Heart left ventricle (tissue), 16 donors: ENCODE measurements around the gene SLC7A4. TPM values are rescaled to one million over a fixed set of nuclear protein-coding genes. Genes with fewer than 3 reads are reported as not detected.

Experiments
- ATAC-seq, 4 donors: fragments of 200-7000 bp; cut with Tn5 transposase; one replicate each; pipeline ENCODE4 v1.9.1; 2020 to 2022; ENCODE audit warnings: moderate library complexity in 4 of 4, mild to moderate bottlenecking in 3 of 4, moderate number of reproducible peaks in 1 of 4
- DNase-seq, 5 donors: peaks; one replicate each; pipeline ENCODE4 v3.0.0-alpha.2; 2020
- H3K27ac ChIP-seq, 12 donors: fragments of 200-600 bp; sonication (generic) in 4 of 12; one replicate each; pipeline versions ENCODE4 v1.5.0 to v1.8.0; 2016 to 2022; ENCODE audit warnings: mild to moderate bottlenecking in 2 of 12
- H3K27me3 ChIP-seq, 9 donors: fragments of 200-600 bp; sonication (generic) in 2 of 9; one replicate each; pipeline versions ENCODE4 v1.5.1 to v1.8.0; 2016 to 2022; ENCODE audit warnings: mild to moderate bottlenecking in 3 of 9
- H3K36me3 ChIP-seq, 9 donors: fragments of 200-600 bp; sonication (generic) in 2 of 9; one replicate each; pipeline versions ENCODE4 v1.5.0 to v1.8.0; 2018 to 2022; ENCODE audit warnings: mild to moderate bottlenecking in 2 of 9
- H3K4me1 ChIP-seq, 12 donors: fragments of 200-600 bp; sonication (generic) in 4 of 12; one replicate each; pipeline versions ENCODE4 v1.5.0 to v1.8.0; 2016 to 2022; ENCODE audit warnings: mild to moderate bottlenecking in 3 of 12
- H3K4me3 ChIP-seq, 12 donors: fragments of 200-600 bp; sonication (generic) in 4 of 12; one replicate each; pipeline versions ENCODE4 v1.5.0 to v1.8.0; 2017 to 2022; ENCODE audit warnings: mild to moderate bottlenecking in 9 of 12, moderate library complexity in 4 of 12
- H3K9me3 ChIP-seq, 12 donors: fragments of 200-600 bp; sonication (generic) in 4 of 12; one replicate each; pipeline versions ENCODE4 v1.5.0 to v1.8.0; 2016 to 2022; ENCODE audit warnings: mild to moderate bottlenecking in 1 of 12
- CTCF ChIP-seq, 12 donors: fragments of 200-600 bp; sonication (generic) in 4 of 12; IDR thresholded peaks; one replicate each; pipeline versions ENCODE4 v1.5.0 to v1.8.0; 2018 to 2022; ENCODE audit warnings: antibody characterized with exemption in 12 of 12, mild to moderate bottlenecking in 5 of 12
- POLR2A ChIP-seq, 2 donors: fragments of 450-650 bp; IDR thresholded peaks; one replicate each; pipeline ENCODE4 v1.6.1; 2017; ENCODE audit warnings: antibody characterized with exemption in 2 of 2, mild to moderate bottlenecking in 2 of 2, moderate library complexity in 2 of 2
- WGBS, 4 donors: extraction: QIAGEN DNeasy Blood & Tissue Kit in 2 of 4; methylation state at CpG; one replicate each; pipeline versions ENCODE4 v1.1.5 to v1.1.7; 2013 to 2018; 5-methylcytosine and 5-hydroxymethylcytosine counted together
- intact Hi-C, 10 donors: fragments of 100-400 bp; cut with DNase I; formaldehyde crosslinking; loops; one replicate each; pipeline versions ENCODE4 v1.11.1 to v1.14.2; 2022
- long read RNA-seq, 3 donors: library from polyadenylated mRNA; unstranded; transcript quantifications; one replicate each; pipeline ENCODE4 v2.0.0, GENCODE V29; 2020 to 2021
- polyA plus RNA-seq, 2 donors: library from polyadenylated mRNA; stranded (reverse); fragments of 200-250 nt; gene quantifications; one replicate each; pipeline ENCODE4 v1.2.3, GENCODE V29; 2013
- total RNA-seq, 9 donors: library from RNA; depleted of rRNA in 2 of 9; stranded (reverse); fragments of >200 nt in 2 of 9; fragmentation: NEBNext Ultra II Directional in 3 of 9; extraction: Animal tissue kit (Norgen Biotek cat#: 25700) in 3 of 9; gene quantifications; one replicate each; pipeline versions ENCODE4 v1.1.0 to v1.2.4, GENCODE V29; 2016 to 2023
- donor health status: ischemic (EF 13 %, LVEDD 7.1; RV severe dilation, severe dysfunction).
- donor health status: healthy with polysubstance abuse.
- donor health status: DM: no; HTN: yes; CAD: no.
- donor health status: DM: no; HTN: no; CAD: no.
- donor health status: ischemic (EF 25% LVEDD 6.9; RV normal size, moderate dysfunction).
- donor health status: ischemic (EF 25% LVEDD 5.7; RV mildly dilated, moderate dysfunction).
- donor health status: healthy.
- donor health status: DM: yes; HTN: yes; CAD: no.
- donor health status: ischemic (EF 35%, LVEDD 5.7; RV mildly dilated, moderate dysfunction).
- donor health status: nonischemic (EF 11% LVEDD 7.7; RV severe dilation, severe dysfunction).
- donor health status: DM: yes; HTN: yes; CAD: no.
- donor health status: PGD.
- donor health status: ischemic (EF 29% LVEDD 5.4; RV normal size, mild dysfunction).
- donor health status: nonischemic (EF 23%, LVEDD 6.1; RV moderate dilation, normal function).

SLC7A4 gene
- total RNA-seq (1 to 10 TPM in 1 of 9 donors, under 1 TPM in 2, not detected in 6; 0.24 to 2.8 (median 0.31) TPM), polyA plus RNA-seq (not detected)
- long read RNA-seq, donor 1, partial matches to known transcripts = 0 of 1 reads
- long read RNA-seq, donor 1, other reads (novel, unspliced or antisense) = 1 of 1 reads
- long read RNA-seq, donor 2 = 0 reads
- long read RNA-seq, donor 3 = 0 reads

GRCh38 chr22:21032037-21032867, at the start of gene SLC7A4:
Gene SLC7A4 (minus strand): TSS chr22:21032561. CDS start chr22:21031812, 749 bp downstream.
- WGBS, 4 donors = 5 to 17% (median 7%) methylated on average over 13 to 59 of the region's 59 CpGs
- intact Hi-C loops = loop anchor here in 1 of 10 donors (10.0 kb wide), 1 partner anchor 63 kb away; no protein-coding TSS in a partner anchor
- TF ChIP-seq POLR2A (IDR thresholded peaks at IDR 0.05) (no peak), CTCF (IDR thresholded peaks at IDR 0.05) (no peak)
- H3K4me1 ChIP-seq = peaks cover 0 to 17% (median 6%) of the 10 kb centered on the region in 12 donors
- ATAC-seq = peak in 2 of 4 donors; percentile 13 to 56
- peak in 1 of 5 donors; percentile 61 for DNase-seq
- H3K36me3 ChIP-seq = no peaks in the 10 kb centered on the region
- H3K27me3 ChIP-seq = peaks cover 9 to 52% (median 22%) of the 10 kb centered on the region in 9 donors
- no peaks in the 10 kb centered on the region for H3K9me3 ChIP-seq
- H3K4me3 ChIP-seq = peak within 1 kb of the TSS in 11 of 12 donors; percentile 1 to 51 (median 41)
- H3K27ac ChIP-seq = no peak within 1 kb of the TSS

- ATAC-seq (no peak), DNase-seq (no peak)
- no peak overlapping the region for H3K27ac ChIP-seq
- no peak overlapping the region for H3K4me3 ChIP-seq
- 89 to 92% (median 91%) methylated on average over 14 to 31 of the region's 31 CpGs for WGBS, 4 donors
- H3K36me3 ChIP-seq = no peaks in the 10 kb centered on the region
- H3K9me3 ChIP-seq = no peaks in the 10 kb centered on the region
- no peaks in the 10 kb centered on the region for H3K4me1 ChIP-seq
- H3K27me3 ChIP-seq = no peaks in the 10 kb centered on the region
- intact Hi-C loops = no loop called here
- TF ChIP-seq CTCF (IDR thresholded peaks at IDR 0.05) = no peak
Observed at GRCh38 chr22:21080435-21081137, 48.2 kb upstream of the SLC7A4 start.

- intact Hi-C loops = loop anchor here in 1 of 10 donors (10.0 kb wide), 1 partner anchor 115 kb away; the partner anchor contains the start of gene AIFM3
- Histone ChIP-seq H3K4me1 (no peaks in the 10 kb centered on the region), H3K9me3 (no peaks in the 10 kb centered on the region), H3K27me3 (no peaks in the 10 kb centered on the region), H3K36me3 (no peaks in the 10 kb centered on the region), H3K4me3 (no peak overlapping the region), H3K27ac (no peak overlapping the region)
- ATAC-seq = no peak
- no peak for DNase-seq
- TF ChIP-seq POLR2A (IDR thresholded peaks at IDR 0.05) (no peak), CTCF (IDR thresholded peaks at IDR 0.05) (no peak)
- WGBS, 4 donors = 86 to 100% (median 88%) methylated on average over 3 to 5 of the region's 5 CpGs
Observed at GRCh38 chr22:21079493-21079892, 47.1 kb upstream of the SLC7A4 start.

GRCh38 chr22:21078916-21079315, 46.6 kb upstream of the SLC7A4 start:
- intact Hi-C loops = loop anchor here in 1 of 10 donors (10.0 kb wide), 1 partner anchor 114 kb away; the partner anchor contains the start of gene AIFM3
- Histone ChIP-seq H3K4me1 (no peaks in the 10 kb centered on the region), H3K36me3 (no peaks in the 10 kb centered on the region), H3K27ac (no peak overlapping the region), H3K9me3 (no peaks in the 10 kb centered on the region), H3K4me3 (no peak overlapping the region), H3K27me3 (no peaks in the 10 kb centered on the region)
- no peak for TF ChIP-seq POLR2A (IDR thresholded peaks at IDR 0.05)
- no peak for TF ChIP-seq CTCF (IDR thresholded peaks at IDR 0.05)
- no peak for DNase-seq
- WGBS, 4 donors = 78 to 88% (median 84%) methylated on average over 11 of the region's 11 CpGs
- no peak for ATAC-seq
